C4-2B (cell line): ENCODE results near the gene ST3GAL6.

Experiments used
- H3K27ac ChIP-seq: fragments of 450-650 bp; 2 replicates; pipeline ENCODE4 v1.5.1; 2017
- CTCF ChIP-seq: fragments of 450-650 bp; conservative IDR thresholded peaks from 2 replicates; pipeline ENCODE4 v1.5.1; 2017; ENCODE audit warnings: mild to moderate bottlenecking
- ZFX ChIP-seq: fragments of 450-650 bp; IDR thresholded peaks from 2 replicates; pipeline ENCODE4 v1.6.1; 2017

ST3GAL6 gene

GRCh38 chr3:98746882-98747281 is 16.3 kb upstream of the ST3GAL6 start:
- H3K27ac ChIP-seq, result no peak overlapping the region
- TF ChIP-seq CTCF (no peak), ZFX (no peak)

DNA sequence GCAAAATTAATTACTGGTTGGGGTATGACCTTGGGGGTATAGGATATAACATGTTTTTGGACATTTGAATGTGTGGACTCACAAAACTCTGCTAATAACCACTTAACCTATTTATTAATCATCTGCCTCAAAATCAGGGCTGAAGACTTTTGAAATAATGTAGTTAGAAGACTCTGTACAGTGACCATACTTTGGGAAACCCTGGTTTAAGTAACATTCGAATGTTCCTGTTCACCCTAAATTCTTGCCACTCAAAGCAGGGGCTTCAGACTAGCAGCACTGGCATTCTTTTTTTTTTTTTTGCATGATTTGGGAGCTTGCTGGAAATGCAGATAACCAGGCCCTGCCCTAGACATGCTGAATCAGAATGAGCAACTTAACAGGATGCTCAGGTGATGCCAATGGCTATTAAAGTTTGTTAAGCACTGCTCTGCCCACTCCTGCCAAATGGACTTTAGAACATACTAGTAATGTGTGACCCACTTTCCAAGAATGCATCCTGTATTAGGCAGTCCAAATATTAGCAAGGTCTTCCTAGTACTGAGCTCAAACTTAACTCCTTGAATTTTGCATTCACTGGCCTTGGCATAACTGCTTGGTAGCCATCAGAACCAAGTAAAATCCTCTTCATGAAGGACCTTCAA is 12.7 kb upstream of the ST3GAL6 start:
- no peak for TF ChIP-seq CTCF
- TF ChIP-seq ZFX, result no peak
- H3K27ac ChIP-seq, result no peak overlapping the region

DNA sequence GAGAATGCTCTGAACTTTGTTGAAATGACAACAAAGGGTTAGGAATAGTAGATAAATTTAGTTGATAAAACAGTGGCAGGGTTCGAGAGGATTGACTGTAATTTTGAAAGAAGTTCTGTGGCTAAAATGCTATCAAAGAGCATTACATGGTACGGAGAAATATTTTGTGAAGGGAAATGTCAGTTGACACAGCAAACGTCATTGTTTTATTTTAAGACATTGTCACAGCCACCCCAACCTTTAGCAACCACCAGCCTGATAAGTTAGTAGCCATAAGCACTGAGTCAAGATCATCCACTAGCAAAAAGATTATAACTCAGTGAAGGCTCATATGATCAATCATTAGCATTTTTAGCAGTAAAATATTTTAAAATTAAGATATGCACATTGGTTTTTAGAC is 8.7 kb upstream of the ST3GAL6 start:
- no peak for TF ChIP-seq ZFX
- no peak for TF ChIP-seq CTCF
- H3K27ac ChIP-seq, result no peak overlapping the region

DNA sequence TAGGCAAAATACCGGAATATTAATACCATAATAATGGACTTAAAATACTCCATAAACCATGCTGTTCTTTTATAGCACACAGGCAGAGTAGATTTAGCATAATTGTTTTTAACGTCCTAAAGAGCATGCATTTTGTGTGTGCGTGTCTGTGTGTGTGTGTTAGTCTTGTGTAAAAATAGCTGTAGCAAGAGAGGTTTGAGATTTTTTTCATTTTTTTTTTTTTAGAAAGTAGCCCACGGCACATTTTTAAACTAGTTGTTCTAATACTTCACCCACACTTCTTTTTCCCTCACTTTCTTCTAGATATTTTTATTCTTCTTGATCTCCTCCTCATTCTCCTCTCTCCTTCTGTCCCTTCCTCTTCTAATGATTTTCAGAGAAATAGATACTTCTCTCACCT is 7.5 kb upstream of the ST3GAL6 start:
- no peak overlapping the region for H3K27ac ChIP-seq
- TF ChIP-seq ZFX (no peak), CTCF (no peak)

- no peak for TF ChIP-seq ZFX
Observed at GRCh38 chr3:98759629-98760028, 3.5 kb upstream of the ST3GAL6 start.

GRCh38 chr3:98761643-98762229 is 1.4 kb upstream of the ST3GAL6 start:
- TF ChIP-seq CTCF, result no peak
- TF ChIP-seq ZFX, result no peak

More at GRCh38 chr3:98759629-98760028, 3.5 kb upstream of the ST3GAL6 start:
- H3K27ac ChIP-seq, result no peak overlapping the region

GRCh38 chr3:98763819-98764418 is 779 bp downstream of the ST3GAL6 start:
- TF ChIP-seq ZFX (no peak), CTCF (no peak)

More at GRCh38 chr3:98761643-98762229, 1.4 kb upstream of the ST3GAL6 start:
- no peak overlapping the region for H3K27ac ChIP-seq

More at GRCh38 chr3:98763819-98764418, 779 bp downstream of the ST3GAL6 start:
- no peak overlapping the region for H3K27ac ChIP-seq
